Endothelial cell of umbilical vein (primary cell): ENCODE results near the gene OPRL1.

ENCODE experiments used
- CTCF ChIP-seq, 2 donors: IDR thresholded peaks; 1 replicate in 1 of 2; 2 replicates in 1 of 2; pipeline ENCODE4 v1.5.1; 2011; ENCODE audit warnings: low read length in 2 of 2, mild to moderate bottlenecking in 2 of 2, moderate library complexity in 2 of 2, control low read depth in 1 of 2, inconsistent platforms in 1 of 2, low read depth in 1 of 2; ENCODE audit not compliant: insufficient read depth in 1 of 2; ENCODE audit errors: extremely low read depth in 1 of 2
- EZH2 ChIP-seq: IDR thresholded peaks from 2 replicates; pipeline ENCODE4 v1.6.1; 2012; ENCODE audit warnings: borderline replicate concordance, low read depth, mild to moderate bottlenecking, moderate library complexity, low read length, inconsistent platforms; ENCODE audit not compliant: severe bottlenecking
- FOS ChIP-seq: IDR thresholded peaks from 2 replicates; pipeline ENCODE4 v1.6.1; 2011; ENCODE audit warnings: mild to moderate bottlenecking, low read length, moderate library complexity, borderline replicate concordance; ENCODE audit not compliant: insufficient read depth
- JUN ChIP-seq: IDR thresholded peaks from 2 replicates; pipeline ENCODE4 v1.6.1; 2011; ENCODE audit warnings: borderline replicate concordance, low read depth; ENCODE audit not compliant: insufficient read length, insufficient read depth
- MAX ChIP-seq: IDR thresholded peaks from 2 replicates; pipeline ENCODE4 v1.6.1; 2011; ENCODE audit not compliant: insufficient read depth, insufficient read length
- MYC ChIP-seq: IDR thresholded peaks from one replicate; pipeline ENCODE4 v1.6.1; 2011; ENCODE audit warnings: mild to moderate bottlenecking, low read depth, low read length
- POLR2A ChIP-seq: IDR thresholded peaks from 2 replicates; pipeline ENCODE4 v1.6.1; 2012; ENCODE audit warnings: low read depth, mild to moderate bottlenecking, control low read depth, low read length
- POLR2AphosphoS5 ChIP-seq: IDR thresholded peaks from 2 replicates; pipeline ENCODE4 v1.6.1; 2012; ENCODE audit warnings: low read depth, mild to moderate bottlenecking, control low read depth, low read length, moderate library complexity; ENCODE audit not compliant: insufficient read depth

GRCh38 chr20:64142590-64142989 lies 62.7 kb downstream of the OPRL1 start:
- TF ChIP-seq POLR2A = no peak
- TF ChIP-seq CTCF (IDR thresholded peaks at IDR 0.05; ENCODE audit: extremely low read depth in 1 of 2, insufficient read depth in 1 of 2, low read depth in 1 of 2, low read length in 2 of 2) = no peak
- peak; percentile 53 for TF ChIP-seq FOS
- no peak for TF ChIP-seq EZH2
- TF ChIP-seq MAX = no peak
- no peak for TF ChIP-seq JUN
- TF ChIP-seq MYC = no peak
- no peak for TF ChIP-seq POLR2AphosphoS5
